Inferior parietal cortex (tissue), 1 donor: Measurements from ENCODE around the gene ANXA5.
A peak's percentile ranks its signal among the peaks of the same experiment; 100 is the strongest.
"Not testable (repeated sequence)": the region's sequence is repeated elsewhere in the genome, so short reads cannot be mapped to it uniquely, and the experiment has no call there.

Experiments
- DNase-seq: peaks from one replicate; pipeline ENCODE4 v3.0.0-alpha.2; 2016; ENCODE audit errors: extremely low spot score

The ANXA5 gene

GRCh38 chr4:121679267-121679666 is 17.5 kb downstream of the ANXA5 start:
- DNase-seq: no peak

GRCh38 chr4:121677524-121677923 is 19.3 kb downstream of the ANXA5 start:
- DNase-seq: no peak

- DNase-seq: no peak
Measured at GRCh38 chr4:121676345-121677075, 20.3 kb downstream of the ANXA5 start.

- no peak for DNase-seq
Measured at GRCh38 chr4:121675715-121676114, 21.1 kb downstream of the ANXA5 start.

GRCh38 chr4:121674696-121675095 is 22.1 kb downstream of the ANXA5 start:
- DNase-seq: no peak

- no peak for DNase-seq
Measured at GRCh38 chr4:121674191-121674590, 22.6 kb downstream of the ANXA5 start.

GRCh38 chr4:121669163-121669550 is 27.6 kb downstream of the ANXA5 start:
- DNase-seq: no peak

- DNase-seq: no peak
Measured at GRCh38 chr4:121668368-121669162, 28.2 kb downstream of the ANXA5 start.

- DNase-seq: no peak
Measured at GRCh38 chr4:121666091-121666679, 30.6 kb downstream of the ANXA5 start.

GRCh38 chr4:121665371-121665770 is 31.4 kb downstream of the ANXA5 start:
- no peak for DNase-seq

GRCh38 chr4:121662225-121662624 is 34.6 kb downstream of the ANXA5 start:
- no peak for DNase-seq

GRCh38 chr4:121660175-121660933 is 36.4 kb downstream of the ANXA5 start:
- not testable (repeated sequence) for DNase-seq

GRCh38 chr4:121658125-121658524 is 38.7 kb downstream of the ANXA5 start:
- no peak for DNase-seq

GRCh38 chr4:121656269-121656641 is 40.5 kb downstream of the ANXA5 start:
- peak; percentile 51 for DNase-seq

GRCh38 chr4:121655320-121656268 is 41.2 kb downstream of the ANXA5 start:
- no peak for DNase-seq

- no peak for DNase-seq
Measured at GRCh38 chr4:121654738-121655137, 42.0 kb downstream of the ANXA5 start.

GRCh38 chr4:121653986-121654385 is 42.8 kb downstream of the ANXA5 start:
- no peak for DNase-seq

GRCh38 chr4:121653214-121653613 is 43.6 kb downstream of the ANXA5 start:
- no peak for DNase-seq

- DNase-seq: no peak
Measured at GRCh38 chr4:121651597-121651996, 45.2 kb downstream of the ANXA5 start.

- DNase-seq: no peak
Measured at GRCh38 chr4:121650741-121651140, 46.0 kb downstream of the ANXA5 start.

GRCh38 chr4:121648516-121648915 is 48.3 kb downstream of the ANXA5 start:
- DNase-seq: no peak
